HCT116 (cell line): ENCODE results near the gene SENP3.

Experiments used
- CTCF ChIP-seq, 3 experiments: fragments of 200-600 bp in 1 of 3; sonication (generic) in 1 of 3; IDR thresholded peaks in 2 of 3; conservative IDR thresholded peaks in 1 of 3; 2 replicates each; pipeline ENCODE4 v1.5.1; 2012 to 2017; ENCODE audit warnings: low read depth in 2 of 3, low read length in 2 of 3, antibody characterized with exemption in 1 of 3, borderline replicate concordance in 1 of 3, control low read depth in 1 of 3, mild to moderate bottlenecking in 1 of 3, mixed read lengths in 1 of 3, mixed run types in 1 of 3, moderate library complexity in 1 of 3; ENCODE audit not compliant: insufficient read depth in 1 of 3
- EZH2 ChIP-seq: fragments of 200-600 bp; sonication (generic); IDR thresholded peaks from 2 replicates; pipeline ENCODE4 v1.6.1; 2017; ENCODE audit warnings: antibody characterized with exemption, mixed run types
- POLR2A ChIP-seq: IDR thresholded peaks from 2 replicates; pipeline ENCODE4 v1.7.0; 2011; ENCODE audit warnings: borderline replicate concordance; ENCODE audit not compliant: insufficient read depth, insufficient read length; ENCODE audit errors: extremely low read depth
- POLR2AphosphoS5 ChIP-seq: IDR thresholded peaks from 2 replicates; pipeline ENCODE4 v1.6.1; 2011; ENCODE audit warnings: mild to moderate bottlenecking, low read depth, low read length, moderate library complexity
- SIN3A ChIP-seq: IDR thresholded peaks from 2 replicates; pipeline ENCODE4 v1.6.1; 2012; ENCODE audit warnings: low read depth
- YY1 ChIP-seq: IDR thresholded peaks from 2 replicates; pipeline ENCODE4 v1.6.1; 2011; ENCODE audit warnings: low read length, low read depth, moderate library complexity, mild to moderate bottlenecking; ENCODE audit not compliant: insufficient replicate concordance; ENCODE audit errors: extremely low read depth
- ZFX ChIP-seq: fragments of 450-650 bp; IDR thresholded peaks from 2 replicates; pipeline ENCODE4 v1.6.1; 2017

- TF ChIP-seq CTCF (IDR thresholded peaks at IDR 0.05 in 2 of 3, conservative IDR thresholded peaks at IDR 0.05 in 1 of 3; ENCODE audit: borderline replicate concordance in 1 of 3, insufficient read depth in 1 of 3, low read depth in 2 of 3, low read length in 2 of 3), result peak; percentile 22 to 72 (median 52); a peak in 5 of 6 replicates
- TF ChIP-seq YY1, result no peak
- TF ChIP-seq POLR2AphosphoS5, result no peak
- TF ChIP-seq POLR2A, result no peak
- TF ChIP-seq SIN3A, result no peak
- TF ChIP-seq EZH2, result no peak
- no peak for TF ChIP-seq ZFX
These were observed 38.7 kb upstream of the SENP3 start for GRCh38 chr17:7523033-7523432.
